GM12891 (cell line): ENCODE results near the gene PDGFA.

Experiments used
- DNase-seq: peaks from one replicate; pipeline ENCODE4 v3.0.0; 2011; ENCODE audit warnings: low spot score; ENCODE audit not compliant: insufficient read length
- FAIRE-seq: peaks from 2 replicates; lab custom pipeline; 2011; peaks lifted over from hg19 to GRCh38; lab: Jason Lieb, UNC
- PAX5 ChIP-seq: IDR thresholded peaks from 2 replicates; pipeline ENCODE4 v1.6.1; 2011; ENCODE audit warnings: low read length, moderate library complexity, mild to moderate bottlenecking; ENCODE audit not compliant: insufficient read depth, severe bottlenecking
- POLR2A ChIP-seq: IDR thresholded peaks from 2 replicates; pipeline ENCODE4 v1.6.1; 2011; ENCODE audit warnings: low read depth, low read length, control low read depth
- POLR2AphosphoS5 ChIP-seq: IDR thresholded peaks from 2 replicates; pipeline ENCODE4 v1.6.1; 2011; ENCODE audit warnings: low read depth, low read length, control low read depth
- POU2F2 ChIP-seq: IDR thresholded peaks from 2 replicates; pipeline ENCODE4 v1.6.1; 2011; ENCODE audit warnings: low read depth, mild to moderate bottlenecking, control low read depth, low read length, moderate library complexity
- SPI1 ChIP-seq: IDR thresholded peaks from 2 replicates; pipeline ENCODE4 v1.6.1; 2011; ENCODE audit warnings: low read depth, low read length, control low read depth
- TAF1 ChIP-seq: IDR thresholded peaks from 2 replicates; pipeline ENCODE4 v1.6.1; 2011; ENCODE audit warnings: low read depth, low read length, control low read depth

PDGFA gene

DNA sequence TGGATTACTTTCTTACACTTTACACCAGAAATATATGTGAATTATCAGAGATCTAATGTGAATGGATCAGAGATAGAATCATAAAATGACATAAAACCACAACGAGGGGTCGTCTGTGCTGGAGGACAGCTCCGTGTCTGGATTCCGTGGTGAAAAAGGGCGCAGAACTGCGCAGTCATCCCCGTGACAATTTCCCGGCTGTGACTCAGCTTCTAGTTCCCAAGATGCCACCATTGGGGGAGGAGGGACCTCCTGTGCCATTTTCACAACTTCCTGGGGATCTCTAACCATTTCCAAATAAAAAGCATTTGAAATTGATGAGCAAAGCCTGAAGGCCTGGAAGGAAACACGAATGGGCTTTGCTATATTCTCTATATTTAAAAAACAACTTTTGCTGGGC, 72.1 kb downstream of the PDGFA start:
- FAIRE-seq (no peak), DNase-seq (no peak)
- TF ChIP-seq TAF1 (no peak), SPI1 (no peak), PAX5 (no peak), POU2F2 (no peak), POLR2AphosphoS5 (no peak), POLR2A (no peak)
